ENCODE data around the gene NRTN.

Gene NRTN

DNA sequence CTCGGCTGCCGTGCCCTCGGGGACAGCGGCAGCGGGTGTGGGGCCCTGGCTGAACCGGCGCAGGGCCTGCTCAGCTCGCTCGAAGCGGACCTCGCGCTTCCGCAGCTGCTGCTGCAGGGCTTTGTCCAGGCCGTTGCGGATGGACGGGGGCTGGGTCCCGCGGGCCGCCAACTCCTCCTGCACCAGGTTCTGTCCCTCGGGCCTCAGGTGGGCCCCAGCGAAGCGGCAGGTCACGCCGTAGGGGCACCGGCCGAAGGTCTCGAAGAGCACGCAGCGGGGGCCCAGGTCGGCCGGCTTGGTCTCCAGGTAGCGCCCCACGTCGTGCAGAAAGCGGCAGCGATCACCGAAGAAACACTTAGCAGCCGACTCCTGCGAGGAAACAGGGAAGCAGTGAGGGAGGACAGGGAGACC is 15.5 kb upstream of the NRTN start:
- Histone ChIP-seq H3K27ac (replicated peaks) (no peak overlapping the region), H3K27me3 (ENCODE audit: insufficient read depth, poor library complexity, severe bottlenecking) (no peaks in the 10 kb centered on the region), H3K4me3 (replicated peaks; ENCODE audit: insufficient read depth, low read length) (no peak overlapping the region)
- TF ChIP-seq, protein P1, sequence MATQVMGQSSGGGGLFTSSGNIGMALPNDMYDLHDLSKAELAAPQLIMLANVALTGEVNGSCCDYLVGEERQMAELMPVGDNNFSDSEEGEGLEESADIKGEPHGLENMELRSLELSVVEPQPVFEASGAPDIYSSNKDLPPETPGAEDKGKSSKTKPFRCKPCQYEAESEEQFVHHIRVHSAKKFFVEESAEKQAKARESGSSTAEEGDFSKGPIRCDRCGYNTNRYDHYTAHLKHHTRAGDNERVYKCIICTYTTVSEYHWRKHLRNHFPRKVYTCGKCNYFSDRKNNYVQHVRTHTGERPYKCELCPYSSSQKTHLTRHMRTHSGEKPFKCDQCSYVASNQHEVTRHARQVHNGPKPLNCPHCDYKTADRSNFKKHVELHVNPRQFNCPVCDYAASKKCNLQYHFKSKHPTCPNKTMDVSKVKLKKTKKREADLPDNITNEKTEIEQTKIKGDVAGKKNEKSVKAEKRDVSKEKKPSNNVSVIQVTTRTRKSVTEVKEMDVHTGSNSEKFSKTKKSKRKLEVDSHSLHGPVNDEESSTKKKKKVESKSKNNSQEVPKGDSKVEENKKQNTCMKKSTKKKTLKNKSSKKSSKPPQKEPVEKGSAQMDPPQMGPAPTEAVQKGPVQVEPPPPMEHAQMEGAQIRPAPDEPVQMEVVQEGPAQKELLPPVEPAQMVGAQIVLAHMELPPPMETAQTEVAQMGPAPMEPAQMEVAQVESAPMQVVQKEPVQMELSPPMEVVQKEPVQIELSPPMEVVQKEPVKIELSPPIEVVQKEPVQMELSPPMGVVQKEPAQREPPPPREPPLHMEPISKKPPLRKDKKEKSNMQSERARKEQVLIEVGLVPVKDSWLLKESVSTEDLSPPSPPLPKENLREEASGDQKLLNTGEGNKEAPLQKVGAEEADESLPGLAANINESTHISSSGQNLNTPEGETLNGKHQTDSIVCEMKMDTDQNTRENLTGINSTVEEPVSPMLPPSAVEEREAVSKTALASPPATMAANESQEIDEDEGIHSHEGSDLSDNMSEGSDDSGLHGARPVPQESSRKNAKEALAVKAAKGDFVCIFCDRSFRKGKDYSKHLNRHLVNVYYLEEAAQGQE (IDR thresholded peaks at IDR 0.05; ENCODE audit: insufficient replicate concordance, low read depth): no peak
- TF ChIP-seq SPI1 (IDR thresholded peaks at IDR 0.05; ENCODE audit: borderline replicate concordance, low read depth) (no peak), POLR2AphosphoS5 (IDR thresholded peaks at IDR 0.05; ENCODE audit: low read depth) (no peak), GABPA (IDR thresholded peaks at IDR 0.05; ENCODE audit: low read depth) (no peak)
- TF ChIP-seq, protein P2, sequence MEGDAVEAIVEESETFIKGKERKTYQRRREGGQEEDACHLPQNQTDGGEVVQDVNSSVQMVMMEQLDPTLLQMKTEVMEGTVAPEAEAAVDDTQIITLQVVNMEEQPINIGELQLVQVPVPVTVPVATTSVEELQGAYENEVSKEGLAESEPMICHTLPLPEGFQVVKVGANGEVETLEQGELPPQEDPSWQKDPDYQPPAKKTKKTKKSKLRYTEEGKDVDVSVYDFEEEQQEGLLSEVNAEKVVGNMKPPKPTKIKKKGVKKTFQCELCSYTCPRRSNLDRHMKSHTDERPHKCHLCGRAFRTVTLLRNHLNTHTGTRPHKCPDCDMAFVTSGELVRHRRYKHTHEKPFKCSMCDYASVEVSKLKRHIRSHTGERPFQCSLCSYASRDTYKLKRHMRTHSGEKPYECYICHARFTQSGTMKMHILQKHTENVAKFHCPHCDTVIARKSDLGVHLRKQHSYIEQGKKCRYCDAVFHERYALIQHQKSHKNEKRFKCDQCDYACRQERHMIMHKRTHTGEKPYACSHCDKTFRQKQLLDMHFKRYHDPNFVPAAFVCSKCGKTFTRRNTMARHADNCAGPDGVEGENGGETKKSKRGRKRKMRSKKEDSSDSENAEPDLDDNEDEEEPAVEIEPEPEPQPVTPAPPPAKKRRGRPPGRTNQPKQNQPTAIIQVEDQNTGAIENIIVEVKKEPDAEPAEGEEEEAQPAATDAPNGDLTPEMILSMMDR (IDR thresholded peaks at IDR 0.05; ENCODE audit: insufficient read depth, low read length): no peak
- no peak for DNase-seq (ENCODE audit: low read depth in 1 of 2, low spot score in 1 of 2)

DNA sequence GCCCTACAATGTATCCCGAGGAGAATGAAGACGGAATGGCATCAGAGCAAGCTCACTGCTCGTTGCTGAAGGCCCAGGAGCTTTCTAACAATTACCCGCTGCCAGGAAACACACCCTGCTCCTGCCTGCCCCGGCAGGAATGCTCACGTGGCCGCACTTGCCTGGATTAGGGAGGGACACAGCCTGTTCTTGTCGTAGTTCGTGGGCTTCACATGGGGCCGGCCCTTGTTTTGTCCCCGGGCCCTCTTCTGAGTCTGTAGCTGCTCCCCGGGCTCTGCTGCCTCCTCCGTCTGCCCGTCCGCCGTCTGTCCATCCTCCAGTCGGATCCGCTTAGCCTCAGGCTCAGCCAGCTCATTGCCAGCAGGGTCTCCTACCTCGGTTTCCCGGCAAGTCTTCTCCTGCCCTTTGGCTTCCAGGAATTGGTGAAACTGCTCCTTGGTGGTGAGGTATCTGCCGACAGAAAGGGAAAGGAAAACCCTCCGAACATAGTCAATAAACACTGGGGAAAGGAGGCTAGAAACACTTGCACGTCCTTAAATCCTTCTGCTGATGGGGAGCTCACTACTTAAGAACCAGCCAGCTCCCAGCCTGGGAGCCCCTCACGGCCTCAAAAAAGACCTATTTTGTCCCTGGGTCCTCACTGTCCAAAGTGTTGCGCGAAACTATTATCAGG is 14.8 kb upstream of the NRTN start:
- no peaks in the 10 kb centered on the region for H3K27me3 ChIP-seq (ENCODE audit: insufficient read depth, poor library complexity, severe bottlenecking)
- H3K4me3 ChIP-seq (replicated peaks; ENCODE audit: insufficient read depth, low read length): peak overlapping the region; percentile 60
- DNase-seq (ENCODE audit: low read depth in 1 of 2, low spot score in 1 of 2): no peak
- H3K27ac ChIP-seq (replicated peaks): peak overlapping the region; percentile 100
- TF ChIP-seq, protein P1 (IDR thresholded peaks at IDR 0.05; ENCODE audit: insufficient replicate concordance, low read depth): no peak
- TF ChIP-seq GABPA (IDR thresholded peaks at IDR 0.05; ENCODE audit: low read depth): no peak
- TF ChIP-seq POLR2AphosphoS5 (IDR thresholded peaks at IDR 0.05; ENCODE audit: low read depth): no peak
- TF ChIP-seq, protein P2 (IDR thresholded peaks at IDR 0.05; ENCODE audit: insufficient read depth, low read length): no peak

DNA sequence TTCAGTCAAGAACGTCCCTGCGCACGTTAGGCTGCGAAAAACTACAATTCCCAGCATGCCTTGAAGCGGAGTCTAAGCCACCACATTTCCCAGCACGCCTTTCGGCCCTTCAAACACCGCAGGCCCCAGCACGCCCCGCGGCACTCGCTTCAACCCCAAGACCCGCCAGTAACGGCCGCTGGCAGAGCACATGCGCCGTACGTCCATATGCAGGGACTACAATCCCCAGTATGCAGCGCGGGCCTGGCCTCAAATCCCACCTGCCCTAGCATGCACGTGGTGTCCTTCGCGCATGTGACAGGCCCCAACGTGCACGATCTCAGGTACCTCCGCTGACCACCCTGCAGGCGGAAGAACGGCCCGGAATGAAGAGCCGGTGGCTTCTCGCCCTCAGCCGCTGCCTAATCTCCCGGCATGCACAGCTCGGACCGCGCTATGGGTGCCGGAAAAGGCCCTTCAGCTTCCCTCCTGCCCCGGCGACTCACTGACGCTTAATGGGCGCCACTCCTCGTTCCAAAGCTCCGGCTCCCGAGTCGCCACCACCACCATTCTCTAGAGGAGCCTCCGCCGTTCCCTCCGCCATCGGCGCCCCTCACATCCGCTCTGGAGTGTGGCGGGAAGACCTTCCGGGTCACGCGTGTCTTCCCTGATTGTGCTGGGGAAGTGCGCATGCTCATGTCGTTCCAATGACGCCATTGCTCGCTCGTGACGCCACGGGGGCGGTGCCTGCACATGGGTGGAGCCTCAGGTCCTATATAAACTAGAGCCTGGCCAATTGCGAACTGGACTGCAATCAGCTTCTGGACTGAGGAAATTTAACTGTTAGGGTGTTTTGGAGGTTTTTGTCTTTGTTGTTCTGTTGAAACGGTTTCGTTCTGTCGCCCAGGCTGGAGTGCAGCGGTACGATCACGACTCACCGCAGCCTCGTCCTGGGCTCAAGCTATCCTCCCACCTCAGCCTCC is 14.0 kb upstream of the NRTN start, which contains the start of gene DUS3L:
TSS of gene DUS3L (minus strand) at position 605 of the 962 bp plus-strand sequence. CDS start at position 583, 22 bp downstream.
- TF ChIP-seq, protein P1 (IDR thresholded peaks at IDR 0.05; ENCODE audit: insufficient replicate concordance, low read depth): peak; percentile 54
- TF ChIP-seq GABPA (IDR thresholded peaks at IDR 0.05; ENCODE audit: low read depth) (peak; percentile 92), SPI1 (IDR thresholded peaks at IDR 0.05; ENCODE audit: borderline replicate concordance, low read depth) (peak; percentile 5; the same call in 1 of the 2 replicates), POLR2AphosphoS5 (IDR thresholded peaks at IDR 0.05; ENCODE audit: low read depth) (peak; percentile 91)
- TF ChIP-seq, protein P2 (IDR thresholded peaks at IDR 0.05; ENCODE audit: insufficient read depth, low read length): no peak
- H3K4me3 ChIP-seq (replicated peaks; ENCODE audit: insufficient read depth, low read length): peak within 1 kb of the TSS; percentile 60
- H3K27ac ChIP-seq (replicated peaks): peak within 1 kb of the TSS; percentile 100
- peak; percentile 96 to 99 for DNase-seq (ENCODE audit: low read depth in 1 of 2, low spot score in 1 of 2)
- no peaks in the 10 kb centered on the region for H3K27me3 ChIP-seq (ENCODE audit: insufficient read depth, poor library complexity, severe bottlenecking)
